Hippocampal formation (tissue), 2 donors: Measurements from ENCODE around the gene AGPAT3.

ENCODE experiments used
- DNase-seq, 2 donors: peaks; one replicate each; lab custom pipeline; 2025; lab: John Stamatoyannopoulos, UW

The AGPAT3 gene

GRCh38 chr21:43924421-43925095 is 59.5 kb downstream of the AGPAT3 start:
- no peak for DNase-seq

- DNase-seq: peak in 1 of 2 donors; percentile 6
Measured at GRCh38 chr21:43925096-43925481, 60.1 kb downstream of the AGPAT3 start.

- DNase-seq: no peak
Measured at GRCh38 chr21:43925609-43926008, 60.6 kb downstream of the AGPAT3 start.

- no peak for DNase-seq
Measured at GRCh38 chr21:43926196-43926595, 61.2 kb downstream of the AGPAT3 start.

GRCh38 chr21:43927591-43928221 is 62.7 kb downstream of the AGPAT3 start:
- no peak for DNase-seq

- no peak for DNase-seq
Measured at GRCh38 chr21:43928222-43929125, 63.5 kb downstream of the AGPAT3 start.

- peak in 1 of 2 donors; percentile 4 for DNase-seq
Measured at GRCh38 chr21:43929217-43929971, 64.4 kb downstream of the AGPAT3 start.

- no peak for DNase-seq
Measured at GRCh38 chr21:43930074-43930847, 65.2 kb downstream of the AGPAT3 start.

GRCh38 chr21:43930848-43931375 is 65.9 kb downstream of the AGPAT3 start:
- no peak for DNase-seq

- DNase-seq: no peak
Measured at GRCh38 chr21:43931489-43931888, 66.5 kb downstream of the AGPAT3 start.

- no peak for DNase-seq
Measured at GRCh38 chr21:43932005-43932404, 67.0 kb downstream of the AGPAT3 start.

GRCh38 chr21:43933199-43933598 is 68.2 kb downstream of the AGPAT3 start:
- DNase-seq: no peak

GRCh38 chr21:43933680-43934079 is 68.7 kb downstream of the AGPAT3 start:
- DNase-seq: no peak

- DNase-seq: no peak
Measured at GRCh38 chr21:43934116-43934515, 69.1 kb downstream of the AGPAT3 start.

- no peak for DNase-seq
Measured at GRCh38 chr21:43934716-43935705, 70.0 kb downstream of the AGPAT3 start.

- no peak for DNase-seq
Measured at GRCh38 chr21:43935711-43936110, 70.7 kb downstream of the AGPAT3 start.

- DNase-seq: no peak
Measured at GRCh38 chr21:43936247-43936967, 71.4 kb downstream of the AGPAT3 start.

GRCh38 chr21:43937051-43937832 is 72.2 kb downstream of the AGPAT3 start:
- DNase-seq: no peak
